ENCODE measurements around the gene CAPN5.

The CAPN5 gene

GRCh38 chr11:77117492-77117891, 50.7 kb downstream of the CAPN5 start:
- H2AFZ ChIP-seq (ENCODE audit: low read depth, low read length) = no peak overlapping the region
- H3K9ac ChIP-seq (ENCODE audit: low read length) = no peak overlapping the region
- TF ChIP-seq CTCF (IDR thresholded peaks at IDR 0.05; ENCODE audit: low read depth, low read length) (no peak), EZH2phosphoT487 (IDR thresholded peaks at IDR 0.05; ENCODE audit: low read depth) (no peak)
- H4K20me1 ChIP-seq (ENCODE audit: insufficient read depth, low read length) = no peaks in the 10 kb centered on the region
- H3K4me3 ChIP-seq (ENCODE audit: low read length) = no peak overlapping the region
- no peaks in the 10 kb centered on the region for H3K4me1 ChIP-seq (ENCODE audit: low read length)
- no peaks in the 10 kb centered on the region for H3K9me3 ChIP-seq (ENCODE audit: insufficient read depth, low read length)
- H3K4me2 ChIP-seq (ENCODE audit: low read length) = no peak overlapping the region
- H3K79me2 ChIP-seq (ENCODE audit: low read length) = no peaks in the 10 kb centered on the region
- H3K27ac ChIP-seq (ENCODE audit: low read length) = no peak overlapping the region
- no peaks in the 10 kb centered on the region for H3K36me3 ChIP-seq (replicated peaks; ENCODE audit: low read depth, low read length)
- no peaks in the 10 kb centered on the region for H3K27me3 ChIP-seq (ENCODE audit: low read depth, low read length)

GRCh38 chr11:77118086-77118485, 51.3 kb downstream of the CAPN5 start:
- H3K4me3 ChIP-seq (ENCODE audit: low read length) = no peak overlapping the region

GRCh38 chr11:77118971-77119370, 52.2 kb downstream of the CAPN5 start:
- no peaks in the 10 kb centered on the region for H3K4me1 ChIP-seq (ENCODE audit: low read length)
- no peaks in the 10 kb centered on the region for H3K79me2 ChIP-seq (ENCODE audit: low read length)
- no peaks in the 10 kb centered on the region for H3K27me3 ChIP-seq (ENCODE audit: low read depth, low read length)
- no peak overlapping the region for H3K4me2 ChIP-seq (ENCODE audit: low read length)
- no peak overlapping the region for H3K27ac ChIP-seq (ENCODE audit: low read length)
- no peaks in the 10 kb centered on the region for H4K20me1 ChIP-seq (ENCODE audit: insufficient read depth, low read length)
- H3K4me3 ChIP-seq (ENCODE audit: low read length) = no peak overlapping the region
- no peak overlapping the region for H3K9ac ChIP-seq (ENCODE audit: low read length)
- H3K9me3 ChIP-seq (ENCODE audit: insufficient read depth, low read length) = no peaks in the 10 kb centered on the region
- no peaks in the 10 kb centered on the region for H3K36me3 ChIP-seq (replicated peaks; ENCODE audit: low read depth, low read length)
- TF ChIP-seq EZH2phosphoT487 (IDR thresholded peaks at IDR 0.05; ENCODE audit: low read depth) (no peak), CTCF (IDR thresholded peaks at IDR 0.05; ENCODE audit: low read depth, low read length) (no peak)
- H2AFZ ChIP-seq (ENCODE audit: low read depth, low read length) = no peak overlapping the region

More at GRCh38 chr11:77118086-77118485, 51.3 kb downstream of the CAPN5 start:
- no peaks in the 10 kb centered on the region for H3K36me3 ChIP-seq (replicated peaks; ENCODE audit: low read depth, low read length)
- no peak overlapping the region for H3K4me2 ChIP-seq (ENCODE audit: low read length)
- no peaks in the 10 kb centered on the region for H3K27me3 ChIP-seq (ENCODE audit: low read depth, low read length)
- TF ChIP-seq CTCF (IDR thresholded peaks at IDR 0.05; ENCODE audit: low read depth, low read length) (no peak), EZH2phosphoT487 (IDR thresholded peaks at IDR 0.05; ENCODE audit: low read depth) (no peak)
- no peak overlapping the region for H2AFZ ChIP-seq (ENCODE audit: low read depth, low read length)
- H3K4me1 ChIP-seq (ENCODE audit: low read length) = no peaks in the 10 kb centered on the region
- H3K27ac ChIP-seq (ENCODE audit: low read length) = no peak overlapping the region
- H3K79me2 ChIP-seq (ENCODE audit: low read length) = no peaks in the 10 kb centered on the region
- no peak overlapping the region for H3K9ac ChIP-seq (ENCODE audit: low read length)
- H4K20me1 ChIP-seq (ENCODE audit: insufficient read depth, low read length) = no peaks in the 10 kb centered on the region
- no peaks in the 10 kb centered on the region for H3K9me3 ChIP-seq (ENCODE audit: insufficient read depth, low read length)

GRCh38 chr11:77119531-77119936, 52.8 kb downstream of the CAPN5 start:
- Histone ChIP-seq H3K4me2 (ENCODE audit: low read length) (no peak overlapping the region), H3K27me3 (ENCODE audit: low read depth, low read length) (no peaks in the 10 kb centered on the region), H3K4me3 (ENCODE audit: low read length) (no peak overlapping the region), H3K36me3 (replicated peaks; ENCODE audit: low read depth, low read length) (no peaks in the 10 kb centered on the region), H3K4me1 (ENCODE audit: low read length) (no peaks in the 10 kb centered on the region), H3K9me3 (ENCODE audit: insufficient read depth, low read length) (no peaks in the 10 kb centered on the region), H4K20me1 (ENCODE audit: insufficient read depth, low read length) (no peaks in the 10 kb centered on the region), H3K27ac (ENCODE audit: low read length) (no peak overlapping the region), H3K79me2 (ENCODE audit: low read length) (no peaks in the 10 kb centered on the region), H3K9ac (ENCODE audit: low read length) (no peak overlapping the region), H2AFZ (ENCODE audit: low read depth, low read length) (no peak overlapping the region)
- no peak for TF ChIP-seq CTCF (IDR thresholded peaks at IDR 0.05; ENCODE audit: low read depth, low read length)

Data from OCI-LY3 (cell line).